ENCODE measurements around the gene FAM90A26. TPM values are rescaled to one million over a fixed set of nuclear protein-coding genes. Genes with fewer than 3 reads are reported as not detected.
"Not testable (repeated sequence)": the region's sequence is repeated elsewhere in the genome, so short reads cannot be mapped to it uniquely, and the experiment has no call there.

Gene FAM90A26
- not detected for total RNA-seq

GRCh38 chr4:9169791-9170459 lies at the start of gene FAM90A26:
Gene FAM90A26, plus strand, starts transcription at chr4:9170409. Its CDS starts 2,764 bp downstream, at chr4:9173173.
- FAIRE-seq; DNase-seq (ENCODE audit: low spot score in 2 of 2): not testable (repeated sequence)

- not testable (repeated sequence) for DNase-seq (ENCODE audit: low spot score in 2 of 2); FAIRE-seq
Observed at GRCh38 chr4:9122711-9123110, 47.5 kb upstream of the FAM90A26 start.

DNA sequence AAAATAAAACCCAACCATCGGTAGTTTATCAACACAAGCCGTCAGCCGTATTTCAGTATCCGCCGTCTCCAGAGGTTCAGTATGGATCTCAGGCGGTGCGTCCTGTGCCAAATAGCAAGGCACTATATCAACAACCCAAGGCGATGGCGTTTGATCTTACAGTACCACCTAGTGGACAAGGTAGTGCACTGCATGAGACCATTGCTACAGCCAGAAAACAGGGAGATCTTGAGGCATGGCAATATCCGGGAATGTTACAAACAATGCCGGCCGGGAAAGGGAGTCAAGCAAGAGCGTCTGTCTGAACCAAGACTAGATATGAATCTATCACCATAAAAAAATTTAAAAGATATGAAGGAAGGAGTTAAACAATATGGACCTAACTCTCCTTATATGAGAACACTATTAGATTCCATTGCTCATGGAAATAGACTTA lies 46.6 kb upstream of the FAM90A26 start:
- DNase-seq (ENCODE audit: low spot score in 2 of 2); FAIRE-seq: not testable (repeated sequence)

- not testable (repeated sequence) for DNase-seq (ENCODE audit: low spot score in 2 of 2); FAIRE-seq
Observed at GRCh38 chr4:9125601-9126161, 44.5 kb upstream of the FAM90A26 start.

- not testable (repeated sequence) for FAIRE-seq
Observed at GRCh38 chr4:9131420-9131819, 38.8 kb upstream of the FAM90A26 start.

GRCh38 chr4:9132849-9133248 lies 37.4 kb upstream of the FAM90A26 start:
- not testable (repeated sequence) for DNase-seq (ENCODE audit: low spot score in 2 of 2); FAIRE-seq

More at GRCh38 chr4:9131420-9131819, 38.8 kb upstream of the FAM90A26 start:
- DNase-seq (ENCODE audit: low spot score in 2 of 2) = not testable (repeated sequence)

GRCh38 chr4:9134011-9134410 lies 36.2 kb upstream of the FAM90A26 start:
- DNase-seq (ENCODE audit: low spot score in 2 of 2); FAIRE-seq: not testable (repeated sequence)

DNA sequence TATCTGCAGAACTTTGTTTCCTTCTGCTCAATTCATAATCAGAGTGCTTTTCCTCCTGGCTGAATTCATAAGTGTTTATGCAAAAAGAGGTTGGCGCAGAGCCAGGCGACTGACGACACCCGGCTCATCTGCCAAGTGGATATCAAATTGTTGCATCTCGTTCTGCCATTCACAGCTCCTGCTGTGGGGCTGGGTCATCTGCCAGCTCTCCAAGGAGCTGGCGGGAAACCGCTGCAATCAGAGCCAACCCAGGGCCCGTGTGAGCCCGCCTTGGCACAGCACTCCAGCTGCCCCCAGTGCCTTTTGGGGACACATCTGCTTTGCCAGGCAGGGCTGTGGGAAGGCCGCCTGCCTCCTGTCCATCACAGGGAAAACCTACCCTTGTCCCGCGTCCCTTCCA lies 35.7 kb upstream of the FAM90A26 start:
- DNase-seq (ENCODE audit: low spot score in 2 of 2) = peak in 1 of 2 donors; percentile 7
- FAIRE-seq = not testable (repeated sequence)

GRCh38 chr4:9141050-9141449 lies 29.2 kb upstream of the FAM90A26 start:
- FAIRE-seq; DNase-seq (ENCODE audit: low spot score in 2 of 2): not testable (repeated sequence)

DNA sequence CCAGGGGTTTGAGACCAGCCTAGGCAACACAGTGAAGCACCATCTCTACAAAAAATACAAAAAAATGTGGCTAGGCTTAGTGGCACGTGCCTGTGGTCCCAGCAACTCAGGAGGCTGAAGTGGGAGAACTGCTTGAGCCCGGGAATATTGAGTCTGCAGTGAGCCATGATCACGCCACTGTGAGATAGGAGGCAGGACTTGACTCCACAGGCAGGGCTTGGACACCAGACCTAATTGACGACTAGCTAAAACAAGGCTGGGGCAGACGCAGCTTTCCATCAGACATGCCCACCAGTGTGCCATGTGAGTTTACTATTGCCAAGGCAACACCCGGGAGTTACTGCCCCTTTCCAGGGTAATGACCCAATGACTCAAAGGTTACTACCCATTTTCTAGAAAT lies 27.4 kb upstream of the FAM90A26 start:
- FAIRE-seq; DNase-seq (ENCODE audit: low spot score in 2 of 2): not testable (repeated sequence)

DNA sequence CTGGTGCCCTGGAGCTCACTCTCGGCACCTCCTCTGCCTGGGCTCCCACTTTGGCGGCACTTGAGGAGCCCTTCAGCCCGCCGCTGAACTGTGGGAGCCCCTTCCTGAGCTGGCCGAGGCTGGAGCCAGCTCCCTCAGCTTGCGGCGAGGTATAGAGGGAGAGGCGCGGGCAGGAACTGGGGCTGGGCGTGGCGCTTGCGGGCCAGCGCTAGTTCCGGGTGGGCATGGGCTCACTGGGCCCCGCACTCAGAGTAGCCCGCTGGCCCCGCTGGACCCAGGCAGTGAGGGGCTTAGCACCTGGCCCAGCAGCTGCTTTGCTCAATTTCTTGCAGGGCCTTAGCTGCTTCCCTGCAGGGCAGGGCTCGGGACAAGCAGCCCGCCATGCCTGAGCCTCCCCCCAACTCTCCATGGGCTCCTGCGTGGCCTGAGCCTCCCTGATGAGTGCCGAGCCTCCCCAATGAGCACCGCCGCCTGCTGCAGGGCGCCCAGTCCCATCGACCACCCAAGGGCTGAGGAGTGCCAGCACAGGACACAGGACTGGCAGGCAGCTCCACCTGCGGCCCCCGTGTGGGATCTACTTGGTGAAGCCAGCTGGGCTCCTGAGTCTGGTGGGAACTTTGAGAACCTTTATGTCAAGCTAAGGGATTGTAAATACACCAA lies 26.7 kb upstream of the FAM90A26 start:
- FAIRE-seq (no peak), DNase-seq (ENCODE audit: low spot score in 2 of 2) (no peak)

GRCh38 chr4:9146967-9147366 lies 23.2 kb upstream of the FAM90A26 start:
- FAIRE-seq (no peak), DNase-seq (ENCODE audit: low spot score in 2 of 2) (no peak)

DNA sequence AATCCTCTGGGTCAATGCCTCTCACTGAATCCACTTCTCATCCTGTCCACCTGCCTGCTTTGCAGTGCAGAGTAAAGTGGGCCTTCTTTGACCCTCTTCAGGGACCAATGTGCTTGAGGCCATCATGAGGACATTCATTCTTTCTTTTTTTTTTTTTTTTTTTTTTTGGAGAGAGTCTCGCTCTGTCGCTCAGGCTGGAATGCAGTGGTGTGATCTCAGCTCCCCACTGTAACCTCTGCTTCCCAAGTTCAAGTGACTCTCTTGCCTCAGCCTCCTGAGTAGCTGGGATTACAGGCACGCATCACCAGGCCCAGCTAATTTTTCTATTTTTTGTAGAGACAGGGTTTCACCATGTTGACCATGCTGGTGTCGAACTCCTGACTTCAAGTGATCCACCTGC lies 22.8 kb upstream of the FAM90A26 start:
- FAIRE-seq; DNase-seq (ENCODE audit: low spot score in 2 of 2): not testable (repeated sequence)

DNA sequence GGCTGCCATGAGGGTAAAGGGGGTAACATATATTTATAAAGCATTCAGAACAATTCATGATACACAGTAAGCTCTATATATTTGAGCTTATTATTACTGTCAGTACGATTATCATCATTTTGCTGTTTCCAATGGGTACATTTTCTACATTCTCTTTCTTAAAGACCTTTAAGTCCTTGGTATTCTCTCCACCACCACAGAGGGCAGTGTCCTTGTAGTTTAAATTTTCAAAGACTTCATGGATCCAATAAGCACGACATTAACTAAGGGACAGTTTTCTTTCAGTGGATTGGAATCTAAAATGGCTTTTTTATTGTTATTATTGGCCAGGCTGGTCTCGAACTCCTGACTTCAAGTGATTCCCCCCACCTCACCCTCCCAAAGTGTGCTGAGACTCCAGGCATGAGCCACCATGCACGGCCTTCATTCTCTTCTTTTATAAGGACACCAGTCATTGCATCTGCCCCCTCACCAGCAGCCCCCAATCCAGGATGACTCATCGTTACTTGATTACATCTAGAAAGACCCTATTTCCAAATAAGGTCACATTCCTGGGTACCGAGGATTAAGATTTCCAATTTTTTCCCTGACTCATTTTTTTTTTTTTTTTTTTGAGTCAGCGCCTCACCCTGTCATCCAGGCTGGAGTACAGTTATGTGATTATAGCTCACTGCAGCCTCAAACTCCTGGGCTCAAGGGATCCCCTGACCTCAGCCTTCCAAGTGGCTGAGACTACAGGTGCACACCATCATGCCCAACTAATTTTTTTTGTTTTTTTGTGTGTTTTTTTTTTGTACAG lies 21.4 kb upstream of the FAM90A26 start:
- FAIRE-seq; DNase-seq (ENCODE audit: low spot score in 2 of 2): not testable (repeated sequence)

DNA sequence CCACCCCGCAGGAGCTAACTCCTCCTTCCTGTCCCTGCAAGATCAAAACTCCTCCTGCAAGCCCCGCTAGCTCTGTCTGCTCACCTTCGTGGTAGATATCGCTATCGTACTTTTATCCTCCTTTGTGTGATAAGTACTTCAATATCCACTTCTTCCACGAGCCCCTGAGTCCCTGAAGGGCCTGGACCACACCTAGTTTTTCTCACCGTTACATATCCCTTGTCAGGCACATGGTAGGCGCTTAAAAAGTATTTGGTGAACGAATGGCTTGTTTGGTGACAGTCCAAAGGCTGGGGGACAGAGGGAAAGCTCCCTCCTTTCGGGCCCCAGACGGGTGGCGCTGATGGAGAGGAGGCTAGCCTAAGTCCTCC lies 18.4 kb upstream of the FAM90A26 start:
- DNase-seq (ENCODE audit: low spot score in 2 of 2); FAIRE-seq: not testable (repeated sequence)

- peak; percentile 99 for FAIRE-seq
- DNase-seq (ENCODE audit: low spot score in 2 of 2) = peak; percentile 74 to 82
Observed at GRCh38 chr4:9152180-9153007, 17.8 kb upstream of the FAM90A26 start.

DNA sequence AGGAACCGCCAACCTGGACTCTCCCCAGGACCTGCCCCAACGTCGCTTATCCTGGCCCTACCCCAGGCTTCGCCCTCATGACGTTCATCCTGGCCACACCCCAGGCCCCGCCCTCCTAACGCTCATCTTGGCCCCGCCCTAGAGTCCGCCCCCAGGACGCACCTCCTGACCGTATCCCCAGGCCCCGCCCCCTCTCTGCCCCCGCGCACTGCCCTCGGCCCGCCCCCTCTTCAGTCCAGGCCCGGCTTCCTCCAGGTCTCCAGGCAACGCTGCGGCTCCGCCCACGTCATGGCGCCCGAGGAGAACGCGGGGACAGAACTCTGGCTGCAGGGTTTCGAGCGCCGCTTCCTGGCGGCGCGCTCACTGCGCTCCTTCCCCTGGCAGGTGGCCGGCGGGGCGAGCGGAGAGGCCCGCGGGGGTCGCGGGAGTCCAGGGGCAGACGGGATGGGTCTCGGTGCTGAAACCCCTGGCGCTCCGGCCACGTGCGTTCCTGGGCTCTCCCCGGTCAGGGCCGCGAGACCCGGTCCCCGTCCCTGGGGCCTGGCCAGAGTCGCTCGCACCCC lies 17.1 kb upstream of the FAM90A26 start:
- DNase-seq (ENCODE audit: low spot score in 2 of 2) = peak; percentile 85 to 87
- not testable (repeated sequence) for FAIRE-seq

- not testable (repeated sequence) for DNase-seq (ENCODE audit: low spot score in 2 of 2); FAIRE-seq
Observed at GRCh38 chr4:9153571-9154157, 16.5 kb upstream of the FAM90A26 start.

All from frontal cortex (tissue), 4 donors.